Activated CD4-positive, alpha-beta T cell treated with anti-CD3 and anti-CD28 coated beads, Interleukin-2, amount 10 ng/mL, durations not matched to agents 7 days and 5 days (primary cell): ENCODE data around the gene KRTAP5-5. TPM values are rescaled to one million over a fixed set of nuclear protein-coding genes. Genes with fewer than 3 reads are reported as not detected.

ENCODE experiments used
- CTCF ChIA-PET: fragments of 350-600 bp; sonication (Branson Sonifier 250); formaldehyde crosslinking; loops from one replicate; lab custom pipeline; 2021; ENCODE audit warnings: antibody characterized with exemption; lab: Charles Lee
- POLR2A ChIA-PET: fragments of 350-600 bp; sonication (Branson Sonifier 250); formaldehyde crosslinking; loops from one replicate; lab custom pipeline; 2021; ENCODE audit warnings: antibody characterized with exemption; lab: Charles Lee
- DNase-seq: peaks from one replicate; pipeline ENCODE4 v3.0.0-alpha.2; 2020
- H3K27ac Mint-ChIP-seq: one replicate; pipeline ENCODE4 v1.8.0; 2021; ENCODE audit warnings: mild to moderate bottlenecking, moderate library complexity, mixed read lengths
- H3K27me3 Mint-ChIP-seq: one replicate; pipeline ENCODE4 v1.8.0; 2021; ENCODE audit warnings: mixed read lengths
- H3K36me3 Mint-ChIP-seq: one replicate; pipeline ENCODE4 v1.8.0; 2021; ENCODE audit warnings: low read depth, mixed read lengths
- H3K4me1 Mint-ChIP-seq: one replicate; pipeline ENCODE4 v1.8.0; 2021; ENCODE audit warnings: mixed read lengths
- H3K4me3 Mint-ChIP-seq: one replicate; pipeline ENCODE4 v1.8.0; 2021; ENCODE audit warnings: mild to moderate bottlenecking, moderate library complexity, mixed read lengths
- H3K9me3 Mint-ChIP-seq: one replicate; pipeline ENCODE4 v1.8.0; 2021; ENCODE audit warnings: mixed read lengths
- total RNA-seq, 2 experiments: library from RNA; stranded (reverse); gene quantifications; one replicate each; pipeline ENCODE4 v1.2.3, GENCODE V29; 2021

The KRTAP5-5 gene
- total RNA-seq, 2 experiments from 2014 or later, result not detected

GRCh38 chr11:1670905-1671371 is 41.4 kb downstream of the KRTAP5-5 start:
- H3K36me3 Mint-ChIP-seq, result no peaks in the 10 kb centered on the region
- no peak for DNase-seq
- no peaks in the 10 kb centered on the region for H3K9me3 Mint-ChIP-seq
- H3K4me3 Mint-ChIP-seq, result no peak overlapping the region
- no peaks in the 10 kb centered on the region for H3K4me1 Mint-ChIP-seq
- no peak overlapping the region for H3K27ac Mint-ChIP-seq
- peaks cover 51% of the 10 kb centered on the region for H3K27me3 Mint-ChIP-seq
- POLR2A ChIA-PET, result no interaction called here
- CTCF ChIA-PET, result interaction anchor here (0.5 to 1.7 kb wide), 2 partner anchors 23 to 114 kb away, joined by 3 to 5 read pairs; no protein-coding TSS in a partner anchor

GRCh38 chr11:1671658-1672057 is 42.1 kb downstream of the KRTAP5-5 start:
- Mint-ChIP-seq H3K4me1 (no peaks in the 10 kb centered on the region), H3K27ac (no peak overlapping the region), H3K4me3 (no peak overlapping the region), H3K9me3 (no peaks in the 10 kb centered on the region), H3K27me3 (peaks cover 54% of the 10 kb centered on the region), H3K36me3 (no peaks in the 10 kb centered on the region)
- ChIA-PET CTCF (interaction anchor here (1.7 kb wide), 1 partner anchor 22 kb away, joined by 5 read pairs; no protein-coding TSS in a partner anchor), POLR2A (no interaction called here)
- DNase-seq, result no peak

DNA sequence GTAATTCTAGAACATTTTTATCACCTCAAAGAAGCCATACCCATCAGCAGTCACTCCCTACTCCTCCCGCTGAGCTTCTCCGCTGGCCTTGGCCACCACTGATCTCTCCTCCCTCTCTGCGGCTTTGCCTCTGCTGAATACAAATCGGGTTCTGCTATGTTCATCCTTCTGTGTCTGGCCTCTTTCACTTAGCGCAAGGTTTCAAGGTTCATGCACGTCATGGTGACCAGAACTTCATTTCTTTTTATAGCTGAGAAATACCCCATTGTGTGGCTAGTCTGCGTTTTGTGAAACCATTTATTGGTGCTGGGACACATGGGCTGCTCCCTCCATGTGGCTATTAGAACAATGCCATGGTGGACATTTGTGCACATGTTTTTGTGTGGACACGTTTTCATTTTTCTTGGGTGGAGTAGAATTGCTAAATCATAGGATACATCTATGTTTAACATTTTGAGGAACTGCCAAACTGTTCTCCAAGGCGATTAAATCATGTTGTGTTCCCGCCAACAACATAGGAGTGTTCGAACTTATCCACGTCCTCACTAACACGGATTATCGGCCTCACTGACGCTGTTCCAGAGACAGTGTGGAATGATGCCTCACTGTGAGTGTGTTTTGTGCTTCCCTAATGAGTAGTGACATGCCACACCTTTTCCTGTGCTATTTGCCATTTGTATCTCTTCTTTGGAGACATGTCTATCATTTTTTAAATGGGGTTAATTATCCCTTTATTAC is 43.2 kb downstream of the KRTAP5-5 start:
- DNase-seq, result no peak
- Mint-ChIP-seq H3K27ac (no peak overlapping the region), H3K4me1 (no peaks in the 10 kb centered on the region), H3K36me3 (no peaks in the 10 kb centered on the region), H3K9me3 (no peaks in the 10 kb centered on the region), H3K27me3 (peaks cover 58% of the 10 kb centered on the region), H3K4me3 (no peak overlapping the region)
- ChIA-PET POLR2A (no interaction called here), CTCF (interaction anchor here (1.7 kb wide), 1 partner anchor 21 kb away, joined by 5 read pairs; no protein-coding TSS in a partner anchor)

- no peak overlapping the region for H3K27ac Mint-ChIP-seq
- no peak overlapping the region for H3K4me3 Mint-ChIP-seq
- DNase-seq, result no peak
- CTCF ChIA-PET, result no interaction called here
- H3K4me1 Mint-ChIP-seq, result no peaks in the 10 kb centered on the region
- H3K36me3 Mint-ChIP-seq, result no peaks in the 10 kb centered on the region
- POLR2A ChIA-PET, result no interaction called here
- peaks cover 50% of the 10 kb centered on the region for H3K27me3 Mint-ChIP-seq
- H3K9me3 Mint-ChIP-seq, result no peaks in the 10 kb centered on the region
Observed at GRCh38 chr11:1673446-1674172, 44.0 kb downstream of the KRTAP5-5 start.

GRCh38 chr11:1674173-1675131 is 44.9 kb downstream of the KRTAP5-5 start:
- Mint-ChIP-seq H3K9me3 (no peaks in the 10 kb centered on the region), H3K4me1 (no peaks in the 10 kb centered on the region), H3K36me3 (no peaks in the 10 kb centered on the region), H3K27me3 (peaks cover 44% of the 10 kb centered on the region), H3K27ac (no peak overlapping the region), H3K4me3 (no peak overlapping the region)
- POLR2A ChIA-PET, result no interaction called here
- CTCF ChIA-PET, result no interaction called here
- DNase-seq, result no peak

DNA sequence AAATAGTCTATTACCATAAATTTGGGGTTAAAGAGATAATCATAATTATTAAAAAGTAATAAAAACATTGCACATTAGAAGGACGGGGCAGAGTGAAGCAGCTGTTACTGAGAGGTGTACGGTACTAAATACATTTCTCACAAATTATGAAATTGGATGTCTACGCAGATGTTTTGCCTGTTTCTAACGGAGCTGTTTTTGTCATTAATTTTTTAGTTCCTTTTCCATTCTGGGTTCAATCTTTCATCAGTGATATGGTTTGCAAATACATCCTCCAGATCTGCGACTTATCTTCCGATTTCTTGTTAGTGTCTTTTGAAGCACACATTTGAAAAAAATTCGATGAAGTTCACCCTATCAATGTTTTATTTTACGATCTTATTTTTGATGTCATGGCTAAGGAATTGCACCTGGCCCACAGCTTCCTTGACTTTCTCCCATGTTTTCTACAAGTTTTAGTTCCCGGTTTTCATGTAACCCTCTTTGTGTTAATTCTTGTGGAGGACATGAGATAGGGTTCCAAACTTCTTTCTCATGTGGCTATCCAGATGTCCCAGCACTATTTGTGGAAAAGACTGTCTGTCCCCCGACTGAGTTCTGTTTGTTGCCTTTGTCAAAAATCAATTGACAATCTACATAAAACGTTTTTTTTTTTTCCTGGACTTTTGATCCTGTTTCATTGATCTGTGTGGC is 46.1 kb downstream of the KRTAP5-5 start:
- Mint-ChIP-seq H3K36me3 (no peaks in the 10 kb centered on the region), H3K4me1 (no peaks in the 10 kb centered on the region), H3K9me3 (no peaks in the 10 kb centered on the region), H3K4me3 (no peak overlapping the region), H3K27ac (no peak overlapping the region), H3K27me3 (peaks cover 40% of the 10 kb centered on the region)
- POLR2A ChIA-PET, result no interaction called here
- no peak for DNase-seq
- CTCF ChIA-PET, result no interaction called here

DNA sequence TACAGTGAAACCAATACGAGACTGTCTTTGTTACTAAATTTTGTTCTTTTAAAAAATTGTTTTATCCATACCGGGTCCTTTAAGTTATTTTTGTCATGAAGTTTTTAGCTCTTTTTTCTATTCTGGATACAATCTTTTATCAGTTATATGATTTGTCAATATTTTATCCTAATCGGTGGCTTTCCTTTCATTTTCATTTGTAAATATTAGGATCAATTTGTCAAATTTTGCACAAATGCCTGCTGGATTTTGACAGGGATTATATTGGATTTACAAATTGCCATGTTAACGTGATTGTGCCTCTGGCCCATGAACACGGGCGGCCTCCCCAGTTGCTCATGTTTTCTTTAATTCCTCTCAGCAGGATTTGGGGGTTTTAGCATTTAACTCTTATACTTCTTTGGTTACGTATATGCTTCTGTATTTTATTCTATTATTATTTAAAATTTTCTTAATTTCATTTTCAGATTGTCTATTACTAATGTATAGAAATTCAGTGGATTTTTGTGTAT is 46.7 kb downstream of the KRTAP5-5 start:
- no peak overlapping the region for H3K27ac Mint-ChIP-seq
- H3K36me3 Mint-ChIP-seq, result no peaks in the 10 kb centered on the region
- no peaks in the 10 kb centered on the region for H3K9me3 Mint-ChIP-seq
- no peak overlapping the region for H3K4me3 Mint-ChIP-seq
- no peak for DNase-seq
- CTCF ChIA-PET, result no interaction called here
- POLR2A ChIA-PET, result no interaction called here
- H3K4me1 Mint-ChIP-seq, result no peaks in the 10 kb centered on the region
- peaks cover 39% of the 10 kb centered on the region for H3K27me3 Mint-ChIP-seq

DNA sequence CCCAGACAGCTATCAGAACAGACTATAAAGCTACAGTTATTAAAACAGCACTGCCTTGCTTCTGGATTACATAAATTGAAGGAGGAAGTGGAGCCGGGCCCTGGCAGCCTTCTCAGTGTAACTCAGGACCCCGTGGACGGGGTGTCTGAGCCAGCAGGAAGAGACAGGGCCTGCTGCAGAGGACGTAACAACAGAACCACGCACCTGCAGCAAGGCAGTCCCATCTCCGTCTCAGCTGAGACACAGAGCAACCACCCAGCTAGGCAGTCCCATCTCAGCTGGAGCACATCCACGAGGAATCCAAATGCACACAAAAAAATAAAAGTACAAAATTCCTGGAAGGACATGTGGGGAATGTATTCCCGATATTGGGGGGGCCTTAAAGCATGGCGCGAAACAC is 50.3 kb downstream of the KRTAP5-5 start:
- no peak for DNase-seq
- Mint-ChIP-seq H3K4me1 (no peaks in the 10 kb centered on the region), H3K27me3 (peaks cover 21% of the 10 kb centered on the region), H3K9me3 (no peaks in the 10 kb centered on the region), H3K4me3 (no peak overlapping the region), H3K36me3 (no peaks in the 10 kb centered on the region), H3K27ac (no peak overlapping the region)
- POLR2A ChIA-PET, result no interaction called here
- CTCF ChIA-PET, result interaction anchor here (0.7 to 1.3 kb wide), 3 partner anchors 12 to 243 kb away, joined by 3 read pairs; no protein-coding TSS in a partner anchor

Other genes with a start within 250 kb of the KRTAP5-5 start
- not detected for gene BRSK2, start 239.8 kb upstream of the KRTAP5-5 start, total RNA-seq
- gene MOB2, start 143.0 kb upstream of the KRTAP5-5 start, total RNA-seq, result 10 to 100 TPM; 45.1 to 45.4 TPM
- gene DUSP8, start 57.5 kb upstream of the KRTAP5-5 start, total RNA-seq, result under 1 TPM; 0.22 to 0.23 TPM
- gene KRTAP5-1, start 44.5 kb upstream of the KRTAP5-5 start, total RNA-seq, result not detected
- gene KRTAP5-2, start 31.5 kb upstream of the KRTAP5-5 start, total RNA-seq, result not detected
- gene KRTAP5-3, start 21.3 kb upstream of the KRTAP5-5 start, total RNA-seq, result not detected
- not detected for gene KRTAP5-4, start 7.6 kb upstream of the KRTAP5-5 start, total RNA-seq
- not detected for gene KRTAP5-6, start 67.4 kb downstream of the KRTAP5-5 start, total RNA-seq
- gene IFITM10, start 120.8 kb downstream of the KRTAP5-5 start, total RNA-seq, result 1 to 10 TPM in 1 of 2 experiments, under 1 TPM in 1; 0.96 to 1.3 TPM
- gene CTSD, start 134.2 kb downstream of the KRTAP5-5 start, total RNA-seq, result 100 to 1,000 TPM; 140 to 154 TPM
- gene SYT8, start 205.2 kb downstream of the KRTAP5-5 start, total RNA-seq, result not detected
- gene TNNI2, start 209.2 kb downstream of the KRTAP5-5 start, total RNA-seq, result not detected
- 100 to 1,000 TPM; 668 to 687 TPM for gene LSP1, start 223.3 kb downstream of the KRTAP5-5 start, total RNA-seq